MM.1S (cell line): ENCODE data around the gene NTRK2.

Experiments
- EZH2 ChIP-seq: fragments of 300-600 bp; sonication (generic); optimal IDR thresholded peaks from 2 replicates; pipeline ENCODE3; 2017; ENCODE audit warnings: low read depth, mild to moderate bottlenecking, antibody characterized with exemption, low read length, mixed read lengths
- EZH2phosphoT487 ChIP-seq: fragments of 300-600 bp; sonication (generic); IDR thresholded peaks from 2 replicates; pipeline ENCODE4 v1.6.1; 2018; ENCODE audit warnings: antibody characterized with exemption, low read length
- TF ChIP-seq, protein P1 (sequence below): fragments of 300-600 bp; sonication (generic); IDR thresholded peaks from 2 replicates; pipeline ENCODE4 v1.5.1; 2016; ENCODE audit warnings: antibody characterized with exemption, low read length, mixed read lengths

DNA sequence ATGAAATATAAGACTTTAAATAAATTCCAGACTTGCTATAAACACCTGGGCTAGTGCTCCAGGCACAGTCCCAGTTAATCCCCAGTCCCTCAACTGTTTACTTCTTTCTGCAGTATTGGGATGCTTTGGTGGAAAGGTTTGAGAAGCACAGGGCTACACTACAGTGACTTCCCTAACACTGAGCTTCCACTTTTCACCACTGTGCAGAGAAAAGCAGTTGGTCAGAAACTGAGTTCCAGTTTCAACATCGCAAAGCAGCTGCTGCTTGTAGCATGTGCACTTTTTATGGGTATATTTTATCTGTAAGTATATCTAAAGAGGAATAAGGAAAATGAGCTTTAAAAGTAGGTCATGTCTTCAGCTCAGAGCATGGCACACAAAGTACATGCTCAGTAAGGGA lies 339.7 kb downstream of the NTRK2 start:
- TF ChIP-seq, protein P1, sequence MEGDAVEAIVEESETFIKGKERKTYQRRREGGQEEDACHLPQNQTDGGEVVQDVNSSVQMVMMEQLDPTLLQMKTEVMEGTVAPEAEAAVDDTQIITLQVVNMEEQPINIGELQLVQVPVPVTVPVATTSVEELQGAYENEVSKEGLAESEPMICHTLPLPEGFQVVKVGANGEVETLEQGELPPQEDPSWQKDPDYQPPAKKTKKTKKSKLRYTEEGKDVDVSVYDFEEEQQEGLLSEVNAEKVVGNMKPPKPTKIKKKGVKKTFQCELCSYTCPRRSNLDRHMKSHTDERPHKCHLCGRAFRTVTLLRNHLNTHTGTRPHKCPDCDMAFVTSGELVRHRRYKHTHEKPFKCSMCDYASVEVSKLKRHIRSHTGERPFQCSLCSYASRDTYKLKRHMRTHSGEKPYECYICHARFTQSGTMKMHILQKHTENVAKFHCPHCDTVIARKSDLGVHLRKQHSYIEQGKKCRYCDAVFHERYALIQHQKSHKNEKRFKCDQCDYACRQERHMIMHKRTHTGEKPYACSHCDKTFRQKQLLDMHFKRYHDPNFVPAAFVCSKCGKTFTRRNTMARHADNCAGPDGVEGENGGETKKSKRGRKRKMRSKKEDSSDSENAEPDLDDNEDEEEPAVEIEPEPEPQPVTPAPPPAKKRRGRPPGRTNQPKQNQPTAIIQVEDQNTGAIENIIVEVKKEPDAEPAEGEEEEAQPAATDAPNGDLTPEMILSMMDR: peak; percentile 19; the same call in 1 of the 2 replicates
- TF ChIP-seq EZH2 (no peak), EZH2phosphoT487 (no peak)
